Measurements from ENCODE around the gene CARS1.

DNA sequence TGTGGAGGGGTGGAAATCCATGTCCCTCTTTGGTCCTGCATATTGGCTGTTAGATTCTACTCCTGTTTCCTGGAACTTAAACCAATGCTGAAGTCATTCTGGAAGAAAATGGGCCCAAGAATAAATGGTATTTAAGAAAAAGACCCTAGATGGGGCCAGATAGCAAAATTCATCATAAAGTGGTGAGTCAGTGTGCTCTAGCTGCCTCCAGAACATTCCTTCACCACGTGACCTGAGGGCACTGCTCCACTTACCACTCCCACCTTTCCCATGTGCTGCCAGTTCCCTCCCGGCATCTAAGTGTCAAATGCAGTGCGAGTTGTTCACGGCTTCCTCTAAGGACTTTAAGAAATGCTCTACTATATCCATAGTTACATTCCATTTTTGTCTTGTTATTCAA lies 34.2 kb downstream of the CARS1 start:
- TF ChIP-seq EP300 (IDR thresholded peaks at IDR 0.05) = no peak
- no peak for TF ChIP-seq POLR2A (IDR thresholded peaks at IDR 0.05)
